HEK293 (cell line): ENCODE results near the gene SBK2.

ENCODE experiments used
- CTCF ChIA-PET: fragments of 350-600 bp; formaldehyde crosslinking; extraction: SDS; loops from one replicate; lab custom pipeline; 2021; ENCODE audit warnings: antibody characterized with exemption; lab: Yijun Ruan, JAX
- POLR2A ChIA-PET: fragments of 300-600 bp; formaldehyde crosslinking; extraction: SDS; loops from one replicate; lab custom pipeline; 2020; ENCODE audit warnings: antibody characterized with exemption, inconsistent platforms; lab: Yijun Ruan, JAX
- H3K27ac ChIP-seq: fragments of 200-500 bp; sonication (Bioruptor generic); 2 replicates; pipeline ENCODE4 v1.5.1; 2014; ENCODE audit warnings: low read depth, low read length, control low read depth, inconsistent platforms; ENCODE audit errors: extremely low read depth
- H3K36me3 ChIP-seq, 2 experiments: fragments of 200-500 bp in 1 of 2; sonication (Bioruptor generic) in 1 of 2; 1 replicate in 1 of 2; 2 replicates in 1 of 2; pipeline ENCODE4 v1.5.1; 2014 to 2017; ENCODE audit warnings: inconsistent platforms in 2 of 2, low read length in 2 of 2; ENCODE audit not compliant: control insufficient read depth in 2 of 2, insufficient read depth in 1 of 2
- H3K4me1 ChIP-seq: fragments of 200-500 bp; sonication (Bioruptor generic); 2 replicates; pipeline ENCODE4 v1.5.1; 2014; ENCODE audit warnings: mild to moderate bottlenecking, low read length, inconsistent platforms; ENCODE audit not compliant: control insufficient read depth, insufficient read depth
- H3K4me3 ChIP-seq: 2 replicates; pipeline ENCODE4 v1.5.1; 2011; ENCODE audit warnings: low read depth, mild to moderate bottlenecking, control low read depth, low read length, moderate library complexity
- H3K9me3 ChIP-seq: fragments of 200-500 bp; sonication (Bioruptor generic); 2 replicates; pipeline ENCODE4 v1.5.1; 2014; ENCODE audit warnings: low read depth, low read length, inconsistent platforms; ENCODE audit not compliant: control insufficient read depth, insufficient read depth
- AEBP2 ChIP-seq: fragments of 450-650 bp; formaldehyde crosslinking; IDR thresholded peaks from 2 replicates; pipeline ENCODE4 v1.5.1; 2016; ENCODE audit warnings: missing biosample characterization, missing genetic modification characterization, borderline replicate concordance
- GLI2 ChIP-seq: fragments of 450-650 bp; formaldehyde crosslinking; IDR thresholded peaks from 2 replicates; pipeline ENCODE4; 2017; ENCODE audit warnings: missing biosample characterization, missing genetic modification characterization, low read depth, borderline replicate concordance
- GLI4 ChIP-seq: fragments of 450-650 bp; formaldehyde crosslinking; IDR thresholded peaks from 2 replicates; pipeline ENCODE4 v1.5.1; 2016; ENCODE audit warnings: missing biosample characterization, missing genetic modification characterization
- KLF7 ChIP-seq: fragments of 450-650 bp; formaldehyde crosslinking; IDR thresholded peaks from 2 replicates; pipeline ENCODE4 v1.5.1; 2016; ENCODE audit warnings: missing biosample characterization, missing genetic modification characterization, borderline replicate concordance
- PBX3 ChIP-seq: sonication (generic); formaldehyde crosslinking; IDR thresholded peaks from 2 replicates; pipeline ENCODE4 v1.8.1; 2022; ENCODE audit warnings: mild to moderate bottlenecking, moderate library complexity, missing genetic modification reagents
- PRDM1 ChIP-seq: fragments of 450-650 bp; formaldehyde crosslinking; IDR thresholded peaks from 2 replicates; pipeline ENCODE4; 2016; ENCODE audit warnings: missing biosample characterization, missing genetic modification characterization
- TSHZ1 ChIP-seq: fragments of 450-650 bp; formaldehyde crosslinking; IDR thresholded peaks from 2 replicates; pipeline ENCODE4 v1.5.1; 2016; ENCODE audit warnings: missing biosample characterization, missing genetic modification characterization, borderline replicate concordance
- ZBTB7A ChIP-seq: fragments of 450-650 bp; formaldehyde crosslinking; IDR thresholded peaks from 2 replicates; pipeline ENCODE4 v1.5.1; 2016; ENCODE audit warnings: low read depth, missing biosample characterization, missing genetic modification characterization
- ZNF18 ChIP-seq: fragments of 450-650 bp; formaldehyde crosslinking; IDR thresholded peaks from 2 replicates; pipeline ENCODE4 v1.5.1; 2016; ENCODE audit warnings: missing biosample characterization, missing genetic modification characterization
- ZNF248 ChIP-seq: fragments of 450-650 bp; formaldehyde crosslinking; IDR thresholded peaks from 2 replicates; pipeline ENCODE4 v1.5.1; 2017; ENCODE audit warnings: missing biosample characterization, missing genetic modification characterization
- ZNF423 ChIP-seq: fragments of 450-650 bp; formaldehyde crosslinking; IDR thresholded peaks from 2 replicates; pipeline ENCODE4 v1.5.1; 2016; ENCODE audit warnings: missing biosample characterization, missing genetic modification characterization
- ZNF473 ChIP-seq: fragments of 450-650 bp; formaldehyde crosslinking; IDR thresholded peaks from 2 replicates; pipeline ENCODE4 v1.5.1; 2017; ENCODE audit warnings: missing biosample characterization, missing genetic modification characterization
- ZNF48 ChIP-seq: fragments of 450-650 bp; formaldehyde crosslinking; IDR thresholded peaks from 2 replicates; pipeline ENCODE4 v1.5.1; 2016; ENCODE audit warnings: missing biosample characterization, missing genetic modification characterization
- ZNF549 ChIP-seq: fragments of 450-650 bp; IDR thresholded peaks from 2 replicates; pipeline ENCODE4 v1.5.1; 2018; ENCODE audit warnings: missing biosample characterization, missing genetic modification characterization, mild to moderate bottlenecking, inconsistent platforms, moderate library complexity
- ZNF571 ChIP-seq: fragments of 450-650 bp; formaldehyde crosslinking; IDR thresholded peaks from 2 replicates; pipeline ENCODE4 v1.5.0; 2017; ENCODE audit warnings: missing biosample characterization, missing genetic modification characterization
- ZNF777 ChIP-seq: fragments of 450-650 bp; formaldehyde crosslinking; IDR thresholded peaks from 2 replicates; pipeline ENCODE4 v1.5.1; 2017; ENCODE audit warnings: missing biosample characterization, missing genetic modification characterization, borderline replicate concordance

Gene SBK2

GRCh38 chr19:55544776-55545439, 8.0 kb upstream of the SBK2 start:
- CTCF ChIA-PET = interaction anchor here (0.6 kb wide), 1 partner anchor 1231 kb away, joined by 6 read pairs; no protein-coding TSS in a partner anchor
- POLR2A ChIA-PET = no interaction called here
- no peak overlapping the region for H3K27ac ChIP-seq
- no peaks in the 10 kb centered on the region for H3K36me3 ChIP-seq
- no peaks in the 10 kb centered on the region for H3K9me3 ChIP-seq
- H3K4me1 ChIP-seq = peaks cover 6% of the 10 kb centered on the region
- no peak overlapping the region for H3K4me3 ChIP-seq
- TF ChIP-seq PRDM1 (0 out of 2 replicates have a peak, but pooled peaks have one; percentile 19), AEBP2 (tag by site-specific recombination) (no peak), TSHZ1 (no peak)

GRCh38 chr19:55544014-55544413, 7.1 kb upstream of the SBK2 start:
- POLR2A ChIA-PET = interaction anchor here (0.6 kb wide), 1 partner anchor 9 kb away, joined by 4 read pairs; no protein-coding TSS in a partner anchor
- H3K4me3 ChIP-seq = no peak overlapping the region
- H3K9me3 ChIP-seq = no peaks in the 10 kb centered on the region
- CTCF ChIA-PET = no interaction called here
- H3K27ac ChIP-seq = no peak overlapping the region
- H3K4me1 ChIP-seq = no peaks in the 10 kb centered on the region; the same call in 1 of the 2 replicates
- no peaks in the 10 kb centered on the region for H3K36me3 ChIP-seq
- TF ChIP-seq ZNF571 = no peak
- no peak for TF ChIP-seq ZNF18 (tag by site-specific recombination)
- no peak for TF ChIP-seq GLI4
- no peak for TF ChIP-seq KLF7
- TF ChIP-seq ZNF473 (tag by site-specific recombination) = no peak
- no peak for TF ChIP-seq ZNF423 (tag by site-specific recombination)
- TF ChIP-seq ZBTB7A (tag by site-specific recombination) = no peak
- no peak for TF ChIP-seq GLI2
- TF ChIP-seq ZNF248 (tag by site-specific recombination) = no peak
- no peak for TF ChIP-seq PBX3 (CRISPR knock-in tag)
- no peak for TF ChIP-seq ZNF777 (tag by site-specific recombination)
- TF ChIP-seq ZNF48 (tag by site-specific recombination) = no peak
- no peak for TF ChIP-seq ZNF549 (tag by site-specific recombination)
